Mucosa of descending colon (tissue), 3 donors: ENCODE measurements around the gene ASB2. TPM values are rescaled to one million over a fixed set of nuclear protein-coding genes. Genes with fewer than 3 reads are reported as not detected.

Experiments used
- ATAC-seq: fragments of 200-7000 bp; cut with Tn5 transposase; one replicate; pipeline ENCODE4 v1.9.1; 2020; ENCODE audit warnings: mild to moderate bottlenecking, moderate library complexity
- DNase-seq, 3 donors: peaks; one replicate each; pipeline ENCODE4 v3.0.0-alpha.2; 2020
- H3K36me3 ChIP-seq: fragments of 200-600 bp; one replicate; pipeline ENCODE4 v1.8.0; 2021; ENCODE audit warnings: low read depth, mild to moderate bottlenecking
- H3K4me1 ChIP-seq: fragments of 200-600 bp; one replicate; pipeline ENCODE4 v1.8.0; 2021; ENCODE audit warnings: low read depth, mild to moderate bottlenecking
- H3K4me3 ChIP-seq: fragments of 200-600 bp; one replicate; pipeline ENCODE4 v1.8.0; 2021; ENCODE audit warnings: mild to moderate bottlenecking
- H3K9me3 ChIP-seq: fragments of 200-600 bp; one replicate; pipeline ENCODE4 v1.8.0; 2021; ENCODE audit warnings: mild to moderate bottlenecking
- CTCF ChIP-seq: fragments of 200-600 bp; IDR thresholded peaks from one replicate; pipeline ENCODE4 v1.8.0; 2022; ENCODE audit warnings: antibody characterized with exemption, mild to moderate bottlenecking
- intact Hi-C, 2 donors: fragments of 100-400 bp; cut with DNase I in 1 of 2; cut with micrococcal nuclease in 1 of 2; formaldehyde crosslinking; loops; one replicate each; pipeline versions ENCODE4 v1.11.0 to v1.11.1; 2022; cut with DNase I, micrococcal nuclease
- total RNA-seq, 3 donors: library from RNA; stranded (reverse); fragmentation: NEBNext Ultra II Directional in 2 of 3; extraction: Animal tissue kit (Norgen Biotek cat#: 25700) in 2 of 3; gene quantifications; one replicate each; pipeline versions ENCODE4 v1.2.1 to v1.2.4, GENCODE V29; 2021 to 2023
- donor health status: DM: no; HTN: no; CAD: no; lungs with moderate emphysema.
- donor health status: DM: no; HTN: no; CAD: no.
- donor health status: DM: no; HTN: yes; CAD: no.

ASB2 gene
- total RNA-seq, 3 donors from 2014 or later: 5.2 to 89.1 (median 8.8) TPM

DNA sequence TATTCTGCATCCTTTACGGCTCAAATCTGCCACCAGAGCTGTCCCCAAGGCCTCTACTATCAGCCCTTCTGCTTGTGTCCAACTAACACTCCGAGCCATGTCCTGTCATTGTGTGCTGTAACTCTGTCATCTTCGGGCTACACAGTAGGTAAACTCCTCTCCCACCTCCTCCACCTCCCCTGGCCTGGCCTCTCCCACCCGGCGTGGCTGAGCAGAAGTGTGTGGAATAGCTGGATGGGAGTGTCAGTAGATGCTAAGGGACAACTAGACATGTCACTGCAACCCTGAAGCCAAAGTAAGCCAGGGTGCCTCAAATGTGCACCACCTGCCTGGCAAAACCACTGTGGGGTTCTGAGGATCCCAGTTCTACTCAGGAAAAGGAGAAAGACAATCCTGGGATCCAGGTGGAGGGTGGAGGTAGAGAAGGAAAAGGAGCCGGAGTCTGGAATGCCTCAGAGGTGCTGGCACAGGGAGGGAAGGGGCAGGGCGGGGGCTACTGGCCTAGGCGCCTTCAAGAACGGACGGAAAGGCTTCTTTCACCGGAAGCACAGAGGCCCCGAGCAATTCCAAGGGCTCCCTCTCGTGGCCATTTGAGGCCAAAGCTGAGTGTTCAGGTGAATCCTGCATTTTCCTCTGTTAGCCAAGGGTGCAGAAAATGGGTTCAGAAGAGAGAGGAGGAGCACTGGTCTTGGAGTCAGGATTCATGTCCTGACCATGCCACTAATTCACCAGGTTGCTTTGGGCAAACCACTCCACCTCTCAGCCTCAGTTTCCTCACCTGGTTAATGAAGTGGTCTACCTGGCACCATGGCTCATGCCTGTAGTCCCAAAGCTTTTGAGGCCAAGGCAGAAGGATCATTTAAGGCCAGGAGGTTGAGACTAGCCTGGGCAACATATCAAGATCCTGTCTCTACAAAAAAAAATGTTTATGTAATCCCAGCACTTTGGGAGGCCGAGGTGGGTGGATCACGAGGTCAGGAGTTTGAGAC lies 69.7 kb downstream of the ASB2 start:
- no peaks in the 10 kb centered on the region for H3K36me3 ChIP-seq
- peak; percentile 63 for TF ChIP-seq CTCF
- H3K4me1 ChIP-seq: no peaks in the 10 kb centered on the region
- no peak overlapping the region for H3K4me3 ChIP-seq
- intact Hi-C loops: loop anchor here in 1 of 2 donors (5.0 kb wide), 1 partner anchor 254 kb away; no protein-coding TSS in a partner anchor
- peak in 2 of 3 donors; percentile 66 to 75 for DNase-seq
- no peaks in the 10 kb centered on the region for H3K9me3 ChIP-seq
- ATAC-seq: peak; percentile 78

DNA sequence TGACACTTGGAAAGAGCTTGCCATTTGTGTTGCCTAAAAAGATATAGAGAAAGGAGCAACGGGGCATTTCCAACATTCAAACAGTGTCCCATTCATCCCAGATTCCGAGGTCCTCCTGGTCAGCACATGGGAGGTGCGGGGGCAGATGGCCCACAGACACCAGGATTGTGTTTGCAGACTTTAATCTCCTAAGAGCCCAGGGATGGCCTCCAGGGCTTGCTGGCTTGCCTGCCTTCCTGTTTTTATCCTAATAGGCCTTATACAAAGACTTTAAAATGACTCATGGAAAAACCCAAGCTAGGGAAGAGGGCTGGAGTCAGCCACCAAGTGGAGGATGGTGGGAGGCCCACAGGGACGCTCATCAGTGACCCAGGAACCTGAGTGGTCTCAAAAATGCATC lies 70.7 kb downstream of the ASB2 start:
- ATAC-seq (no peak), DNase-seq (no peak)
- no peak for TF ChIP-seq CTCF
- Histone ChIP-seq H3K9me3 (no peaks in the 10 kb centered on the region), H3K4me3 (no peak overlapping the region), H3K36me3 (no peaks in the 10 kb centered on the region), H3K4me1 (no peaks in the 10 kb centered on the region)
- intact Hi-C loops: loop anchor here in 1 of 2 donors (5.0 kb wide), 1 partner anchor 253 kb away; no protein-coding TSS in a partner anchor

- ATAC-seq (no peak), DNase-seq (no peak)
- H3K4me3 ChIP-seq: no peak overlapping the region
Measured at GRCh38 chr14:93903342-93904184, 72.8 kb downstream of the ASB2 start.

DNA sequence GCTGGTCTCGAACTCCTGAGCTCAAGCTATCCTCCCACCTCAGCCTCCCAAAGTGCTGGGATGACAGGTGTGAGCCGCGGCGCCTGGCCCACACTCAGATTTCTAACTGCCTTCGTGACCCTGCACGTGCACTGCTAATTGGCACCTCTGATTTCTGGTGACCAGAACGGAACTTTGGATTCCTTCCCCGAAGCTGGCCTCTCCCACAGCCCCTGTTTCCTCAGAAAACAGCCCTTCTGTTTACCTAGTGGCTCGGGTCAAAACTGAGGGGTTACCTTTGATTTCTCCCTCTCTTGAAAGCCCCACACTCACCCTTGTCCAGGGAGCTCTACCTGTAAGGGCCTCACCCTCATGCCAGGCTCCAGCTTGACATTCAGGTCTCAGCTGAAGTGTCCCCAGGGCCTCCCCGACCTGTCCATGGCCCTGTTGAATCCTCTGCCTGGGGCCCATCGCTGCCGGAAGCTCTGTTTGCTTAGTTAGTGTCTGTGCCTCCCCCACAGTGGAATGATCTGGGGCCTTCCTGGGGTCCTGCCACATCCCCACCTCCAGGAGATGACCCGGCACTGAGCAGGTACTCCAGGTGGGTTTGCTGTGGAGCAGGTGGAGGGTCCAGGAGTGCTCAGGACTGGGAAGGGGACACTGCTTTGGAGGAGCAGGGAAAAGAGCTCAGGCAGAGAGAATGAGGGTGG lies 73.6 kb downstream of the ASB2 start:
- no peak overlapping the region for H3K4me3 ChIP-seq
- ATAC-seq (no peak), DNase-seq (no peak)
- no peaks in the 10 kb centered on the region for H3K9me3 ChIP-seq
- intact Hi-C loops: no loop called here
- H3K36me3 ChIP-seq: no peaks in the 10 kb centered on the region
- TF ChIP-seq CTCF: no peak
- H3K4me1 ChIP-seq: no peaks in the 10 kb centered on the region

More at GRCh38 chr14:93903342-93904184, 72.8 kb downstream of the ASB2 start:
- Histone ChIP-seq H3K9me3 (no peaks in the 10 kb centered on the region), H3K4me1 (no peaks in the 10 kb centered on the region), H3K36me3 (no peaks in the 10 kb centered on the region)
- intact Hi-C loops: no loop called here
- no peak for TF ChIP-seq CTCF

GRCh38 chr14:93901813-93902212 lies 74.6 kb downstream of the ASB2 start:
- no peaks in the 10 kb centered on the region for H3K4me1 ChIP-seq
- no peak for TF ChIP-seq CTCF

More at GRCh38 chr14:93901813-93902212, 74.6 kb downstream of the ASB2 start:
- intact Hi-C loops: no loop called here
- no peak for DNase-seq
- Histone ChIP-seq H3K4me3 (no peak overlapping the region), H3K9me3 (no peaks in the 10 kb centered on the region), H3K36me3 (no peaks in the 10 kb centered on the region)
- no peak for ATAC-seq
